HCT116 (cell line): ENCODE measurements around the gene GTF3C2. TPM values are rescaled to one million over a fixed set of nuclear protein-coding genes. Genes with fewer than 3 reads are reported as not detected.
"Not testable (repeated sequence)": the region's sequence is repeated elsewhere in the genome, so short reads cannot be mapped to it uniquely, and the experiment has no call there.

Experiments
- ATAC-seq: fragments of 200-7000 bp; cut with Tn5 transposase; 2 replicates; pipeline ENCODE4 v1.9.1; 2020; ENCODE audit warnings: mild to moderate bottlenecking, moderate library complexity
- BruUV-seq: library from RNA; stranded (reverse); fragments of 400-500 nt; replicated peaks from 2 replicates; lab custom pipeline; 2021; lab: Mats Ljungman, UMichigan
- CTCF ChIA-PET: fragments of 300-600 bp; sonication (Branson Sonifier 250); formaldehyde crosslinking; loops from one replicate; lab custom pipeline; 2021; ENCODE audit warnings: antibody characterized with exemption; lab: Charles Lee
- POLR2A ChIA-PET: fragments of 300-600, 350-600 bp; sonication (Branson Sonifier 250); formaldehyde crosslinking; loops from one replicate; lab custom pipeline; 2021; ENCODE audit warnings: antibody characterized with exemption; lab: Charles Lee
- RAD21 ChIA-PET, 2 experiments: fragments of 300-600 bp; sonication (Branson Sonifier 250); formaldehyde crosslinking; loops; one replicate each; lab custom pipeline; 2023; ENCODE audit warnings: low total read pairs in 2 of 2; ENCODE audit not compliant: uncharacterized antibody in 2 of 2, unreplicated experiment in 2 of 2, low non-redundant PET in 1 of 2; lab: Charles Lee
- DNase-seq: peaks from one replicate; pipeline ENCODE4 v3.0.0-alpha.2; 2010; ENCODE audit warnings: low read depth, low spot score
- H2AFZ ChIP-seq: fragments of 200-600 bp; shearing (Covaris generic), sonication (generic); 2 replicates; pipeline ENCODE4 v1.6.1; 2017; ENCODE audit warnings: low read depth, mixed run types, mixed read lengths, antibody characterized with exemption, low read length; ENCODE audit not compliant: poor library complexity, severe bottlenecking
- H3K27ac ChIP-seq: 2 replicates; pipeline ENCODE4 v1.5.1; 2012; ENCODE audit warnings: low read depth, low read length
- H3K27me3 ChIP-seq: fragments of 200-600 bp; sonication (generic); 2 replicates; pipeline ENCODE4 v1.6.1; 2016; ENCODE audit warnings: mixed run types, low read length, mixed read lengths; ENCODE audit not compliant: insufficient read depth
- H3K36me3 ChIP-seq, 2 experiments: fragments of 200-500 bp in 1 of 2; fragments of 200-600 bp in 1 of 2; sonication (Bioruptor generic) in 1 of 2; sonication (generic) in 1 of 2; 2 replicates each; pipeline versions ENCODE4 v1.5.1 to v1.6.1; 2014 to 2016; ENCODE audit warnings: low read length in 2 of 2, inconsistent platforms in 1 of 2, mixed read lengths in 1 of 2, mixed run types in 1 of 2; ENCODE audit not compliant: insufficient read depth in 2 of 2, control insufficient read depth in 1 of 2
- H3K4me1 ChIP-seq, 2 experiments: fragments of 200-600 bp in 1 of 2; sonication (generic) in 1 of 2; 2 replicates each; pipeline versions ENCODE4 v1.5.1 to v1.6.1; 2012 to 2017; ENCODE audit warnings: low read length in 2 of 2, inconsistent platforms in 1 of 2, mild to moderate bottlenecking in 1 of 2, mixed read lengths in 1 of 2, mixed run types in 1 of 2, moderate library complexity in 1 of 2; ENCODE audit not compliant: insufficient read depth in 2 of 2, control insufficient read depth in 1 of 2
- H3K4me2 ChIP-seq: fragments of 200-600 bp; sonication (generic); 2 replicates; pipeline ENCODE4 v1.6.1; 2017; ENCODE audit warnings: mixed run types, low read length, mixed read lengths
- H3K4me3 ChIP-seq, 2 experiments: fragments of 200-600 bp in 1 of 2; sonication (generic) in 1 of 2; replicated peaks in 1 of 2; 2 replicates each; pipeline ENCODE4 v1.5.1; 2011 to 2016; ENCODE audit warnings: low read length in 2 of 2, control low read depth in 1 of 2, low read depth in 1 of 2, mild to moderate bottlenecking in 1 of 2, mixed read lengths in 1 of 2, mixed run types in 1 of 2
- H3K79me2 ChIP-seq: fragments of 200-600 bp; sonication (generic); 2 replicates; pipeline ENCODE4 v1.6.1; 2017; ENCODE audit warnings: mild to moderate bottlenecking, mixed run types, low read length, moderate library complexity, mixed read lengths; ENCODE audit not compliant: insufficient read depth
- H3K9ac ChIP-seq: fragments of 200-600 bp; sonication (generic); 2 replicates; pipeline ENCODE4 v1.6.1; 2016; ENCODE audit warnings: low read length, mixed read lengths
- H3K9me2 ChIP-seq: fragments of 200-600 bp; sonication (generic), shearing (Covaris generic); 2 replicates; pipeline ENCODE4 v1.6.1; 2017; ENCODE audit warnings: mixed run types, mild to moderate bottlenecking, moderate library complexity; ENCODE audit not compliant: insufficient read depth
- H3K9me3 ChIP-seq, 2 experiments: fragments of 200-500 bp in 1 of 2; fragments of 200-600 bp in 1 of 2; sonication (Bioruptor generic) in 1 of 2; sonication (generic) in 1 of 2; 2 replicates each; pipeline ENCODE4 v1.6.1; 2014 to 2017; ENCODE audit warnings: low read length in 2 of 2, mixed read lengths in 2 of 2, inconsistent platforms in 1 of 2, low read depth in 1 of 2, mild to moderate bottlenecking in 1 of 2, mixed run types in 1 of 2, moderate library complexity in 1 of 2; ENCODE audit not compliant: control insufficient read depth in 1 of 2, insufficient read depth in 1 of 2
- H4K20me1 ChIP-seq: fragments of 200-600 bp; sonication (generic), shearing (Covaris generic); 2 replicates; pipeline ENCODE4 v1.6.1; 2017; ENCODE audit warnings: mixed run types, mild to moderate bottlenecking, moderate library complexity; ENCODE audit not compliant: insufficient read depth
- CBX3 ChIP-seq: IDR thresholded peaks from 2 replicates; pipeline ENCODE4 v1.6.1; 2012; ENCODE audit warnings: low read depth
- FOSL1 ChIP-seq: IDR thresholded peaks from 2 replicates; pipeline ENCODE4 v1.6.1; 2012; ENCODE audit warnings: low read depth
- POLR2A ChIP-seq: IDR thresholded peaks from 2 replicates; pipeline ENCODE4 v1.7.0; 2011; ENCODE audit warnings: borderline replicate concordance; ENCODE audit not compliant: insufficient read depth, insufficient read length; ENCODE audit errors: extremely low read depth
- POLR2AphosphoS5 ChIP-seq: IDR thresholded peaks from 2 replicates; pipeline ENCODE4 v1.6.1; 2011; ENCODE audit warnings: mild to moderate bottlenecking, low read depth, low read length, moderate library complexity
- RAD21 ChIP-seq: IDR thresholded peaks from 2 replicates; pipeline ENCODE4 v1.6.1; 2012; ENCODE audit warnings: low read depth, mild to moderate bottlenecking
- intact Hi-C: fragments of 100-400 bp; cut with micrococcal nuclease; formaldehyde crosslinking; loops from 2 replicates; pipeline ENCODE4 v1.10.0; 2022
- total RNA-seq: library from RNA; stranded (reverse); gene quantifications from one replicate; pipeline ENCODE4 v1.2.1, GENCODE V29; 2021; ENCODE audit not compliant: unreplicated experiment
- TF ChIP-seq, protein P1 (sequence below), 3 experiments: fragments of 200-600 bp in 1 of 3; sonication (generic) in 1 of 3; IDR thresholded peaks in 2 of 3; conservative IDR thresholded peaks in 1 of 3; 2 replicates each; pipeline ENCODE4 v1.5.1; 2012 to 2017; ENCODE audit warnings: low read depth in 2 of 3, low read length in 2 of 3, antibody characterized with exemption in 1 of 3, borderline replicate concordance in 1 of 3, control low read depth in 1 of 3, mild to moderate bottlenecking in 1 of 3, mixed read lengths in 1 of 3, mixed run types in 1 of 3, moderate library complexity in 1 of 3; ENCODE audit not compliant: insufficient read depth in 1 of 3

The GTF3C2 gene
- total RNA-seq, 1 experiment from 2014 or later = 88.2 TPM

DNA sequence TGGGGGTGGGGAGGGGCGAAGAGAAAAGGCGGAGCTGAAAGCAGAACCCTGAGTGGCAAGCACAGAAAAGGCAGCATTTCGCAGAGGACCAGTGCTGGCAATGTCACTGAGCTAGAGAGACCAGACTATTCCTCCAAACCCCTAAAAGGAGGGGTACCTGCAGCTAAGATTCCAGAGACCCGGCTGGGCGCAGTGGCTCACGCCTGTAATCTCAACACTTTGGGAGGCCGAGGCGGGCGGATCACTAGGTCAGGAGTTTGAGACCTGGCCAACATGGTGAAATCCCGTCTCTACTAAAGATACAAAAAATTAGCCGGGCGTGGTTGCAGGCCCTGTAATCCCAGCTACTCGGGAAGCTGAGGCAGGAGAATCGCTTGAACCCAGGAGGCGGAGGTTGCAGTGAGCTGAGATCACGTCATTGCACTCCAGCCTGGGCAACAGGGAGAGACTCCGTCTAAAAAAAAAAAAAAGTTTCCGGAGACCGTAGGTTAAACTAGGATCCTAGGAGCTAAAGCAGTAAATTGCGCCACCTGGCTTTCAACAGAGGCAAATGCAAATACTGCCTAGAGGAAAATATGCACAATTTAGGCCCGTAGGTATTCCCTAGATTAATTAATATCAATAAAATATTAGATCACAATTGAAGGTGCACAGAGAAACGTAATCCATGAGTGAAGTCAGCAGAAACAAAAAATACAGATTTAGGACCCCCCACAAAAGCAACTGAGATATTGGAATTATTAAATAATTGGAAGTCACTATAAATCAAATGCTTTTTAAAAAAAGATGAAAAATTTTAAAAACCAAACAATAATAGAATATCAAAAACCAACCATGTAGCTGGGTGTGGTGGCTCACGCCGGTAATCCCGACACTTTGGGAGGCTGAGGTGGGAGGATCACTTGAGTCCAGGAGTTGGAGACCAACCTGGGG is 53.2 kb downstream of the GTF3C2 start:
- DNase-seq (peak; percentile 70), ATAC-seq (peak; percentile 83)
- Histone ChIP-seq H2AFZ (peak overlapping the region; percentile 75), H4K20me1 (no peaks in the 10 kb centered on the region), H3K27ac (no peak overlapping the region; the same call in 1 of the 2 replicates), H3K79me2 (no peaks in the 10 kb centered on the region), H3K9ac (peak overlapping the region; percentile 52; the same call in 1 of the 2 replicates), H3K9me2 (no peaks in the 10 kb centered on the region), H3K4me3 (peak overlapping the region; percentile 38 to 51), H3K4me1 (peaks cover 0 to 8% of the 10 kb centered on the region in 2 experiments; a peak in 3 of 4 replicates), H3K9me3 (no peaks in the 10 kb centered on the region), H3K4me2 (peak overlapping the region; percentile 84), H3K27me3 (no peaks in the 10 kb centered on the region), H3K36me3 (no peaks in the 10 kb centered on the region)
- peak; percentile 30; the same call in 1 of the 2 replicates for TF ChIP-seq CBX3
- peak; percentile 86 for TF ChIP-seq RAD21
- no peak for TF ChIP-seq POLR2A
- TF ChIP-seq POLR2AphosphoS5 = peak; percentile 26; the same call in 1 of the 2 replicates
- no peak for TF ChIP-seq FOSL1
- TF ChIP-seq, protein P1, sequence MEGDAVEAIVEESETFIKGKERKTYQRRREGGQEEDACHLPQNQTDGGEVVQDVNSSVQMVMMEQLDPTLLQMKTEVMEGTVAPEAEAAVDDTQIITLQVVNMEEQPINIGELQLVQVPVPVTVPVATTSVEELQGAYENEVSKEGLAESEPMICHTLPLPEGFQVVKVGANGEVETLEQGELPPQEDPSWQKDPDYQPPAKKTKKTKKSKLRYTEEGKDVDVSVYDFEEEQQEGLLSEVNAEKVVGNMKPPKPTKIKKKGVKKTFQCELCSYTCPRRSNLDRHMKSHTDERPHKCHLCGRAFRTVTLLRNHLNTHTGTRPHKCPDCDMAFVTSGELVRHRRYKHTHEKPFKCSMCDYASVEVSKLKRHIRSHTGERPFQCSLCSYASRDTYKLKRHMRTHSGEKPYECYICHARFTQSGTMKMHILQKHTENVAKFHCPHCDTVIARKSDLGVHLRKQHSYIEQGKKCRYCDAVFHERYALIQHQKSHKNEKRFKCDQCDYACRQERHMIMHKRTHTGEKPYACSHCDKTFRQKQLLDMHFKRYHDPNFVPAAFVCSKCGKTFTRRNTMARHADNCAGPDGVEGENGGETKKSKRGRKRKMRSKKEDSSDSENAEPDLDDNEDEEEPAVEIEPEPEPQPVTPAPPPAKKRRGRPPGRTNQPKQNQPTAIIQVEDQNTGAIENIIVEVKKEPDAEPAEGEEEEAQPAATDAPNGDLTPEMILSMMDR (IDR thresholded peaks at IDR 0.05 in 2 of 3, conservative IDR thresholded peaks at IDR 0.05 in 1 of 3; ENCODE audit: borderline replicate concordance in 1 of 3, insufficient read depth in 1 of 3, low read depth in 2 of 3, low read length in 2 of 3) = peak; percentile 73 to 93 (median 81)
- no TSS peak for BruUV-seq
- intact Hi-C loops = loop anchor here (1.0 to 5.0 kb wide), 4 partner anchors 36 to 286 kb away; no protein-coding TSS in a partner anchor
- ChIA-PET POLR2A (interaction anchor here (0.8 to 1.5 kb wide), 3 partner anchors 10 to 252 kb away, joined by 5 to 10 read pairs (median 5); partner anchors contain the start of gene AGBL5), CTCF (interaction anchor here (0.6 to 3.5 kb wide), 27 partner anchors 8 to 457 kb away, joined by 3 to 39 read pairs (median 5); partner anchors contain the start of genes AGBL5, EIF2B4, MPV17 and PREB), RAD21 (interaction anchor here (0.6 to 1.6 kb wide), 6 partner anchors 22 to 341 kb away, joined by 3 to 4 read pairs (median 3); partner anchors contain the start of genes EIF2B4 (in 1 of the 2), SLC30A3 (in 1 of the 2), SNX17 (in 1 of the 2) and TRIM54 (in 1 of the 2))

DNA sequence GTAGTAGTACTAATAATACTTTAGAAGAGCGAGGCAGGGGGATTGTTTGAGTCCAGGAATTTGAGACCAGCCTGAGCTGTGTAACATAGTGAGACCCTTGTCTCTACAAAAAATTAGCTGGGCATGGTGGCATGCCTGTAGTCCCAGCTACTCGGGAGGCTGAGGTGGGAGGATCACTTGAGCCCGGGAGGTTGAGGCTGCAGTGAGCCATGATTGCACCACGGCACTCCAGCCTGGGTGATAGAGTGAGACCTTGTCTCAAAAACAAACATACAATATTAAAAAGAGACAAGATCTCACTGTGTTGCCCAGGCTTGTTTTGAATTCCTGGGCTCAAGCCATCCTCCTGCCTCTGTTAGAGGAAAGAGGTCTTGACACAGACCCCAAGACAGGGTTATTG is 56.0 kb downstream of the GTF3C2 start:
- CTCF ChIA-PET = interaction anchor here (3.5 kb wide), 1 partner anchor 21 kb away, joined by 19 read pairs; no protein-coding TSS in a partner anchor
- H3K4me1 ChIP-seq, H3K9ac ChIP-seq, H3K79me2 ChIP-seq, POLR2A ChIA-PET, H3K27ac ChIP-seq, H4K20me1 ChIP-seq, DNase-seq, H3K9me2 ChIP-seq, H3K9me3 ChIP-seq, ATAC-seq, H3K36me3 ChIP-seq, H2AFZ ChIP-seq, BruUV-seq, H3K27me3 ChIP-seq, RAD21 ChIA-PET, H3K4me3 ChIP-seq, H3K4me2 ChIP-seq: not testable (repeated sequence)
- intact Hi-C loops = loop anchor here (5.0 kb wide), 1 partner anchor 33 kb away; no protein-coding TSS in a partner anchor
